ENCODE data around the gene ADGRV1.

- TF ChIP-seq POLR2A (IDR thresholded peaks at IDR 0.05; ENCODE audit: low read depth, low read length) (no peak), POLR2AphosphoS5 (IDR thresholded peaks at IDR 0.05; ENCODE audit: low read depth, low read length) (no peak)
These were observed 494.6 kb downstream of the ADGRV1 start for GRCh38 chr5:91052977-91053740.
